Sigmoid colon (tissue), 7 donors: Measurements from ENCODE around the gene MAS1. TPM values are rescaled to one million over a fixed set of nuclear protein-coding genes. Genes with fewer than 3 reads are reported as not detected.

Source experiments
- DNase-seq: peaks from one replicate; pipeline ENCODE4 v3.0.0-alpha.2; 2019
- H3K27ac ChIP-seq, 4 donors: fragments of 200-600 bp; sonication (generic); one replicate each; pipeline ENCODE4 v1.5.1; 2016 to 2019; ENCODE audit warnings: mild to moderate bottlenecking in 1 of 4
- H3K27me3 ChIP-seq, 3 donors: fragments of 200-600 bp; sonication (generic); one replicate each; pipeline ENCODE4 v1.5.1; 2019; ENCODE audit warnings: mild to moderate bottlenecking in 1 of 3
- H3K36me3 ChIP-seq, 4 donors: fragments of 200-600 bp; sonication (generic); one replicate each; pipeline ENCODE4 v1.5.1; 2016 to 2019
- H3K4me1 ChIP-seq, 4 donors: fragments of 200-600 bp; sonication (generic); one replicate each; pipeline ENCODE4 v1.5.1; 2017 to 2019
- H3K4me3 ChIP-seq, 4 donors: fragments of 200-600 bp; sonication (generic); one replicate each; pipeline ENCODE4 v1.5.1; 2017 to 2019; ENCODE audit warnings: mild to moderate bottlenecking in 2 of 4, moderate library complexity in 1 of 4
- H3K9me3 ChIP-seq, 4 donors: fragments of 200-600 bp in 3 of 4; sonication (generic) in 3 of 4; one replicate each; pipeline versions ENCODE4 v1.5.1 to v1.6.1; 2013 to 2019
- CTCF ChIP-seq, 4 experiments: fragments of 450-650 bp in 3 of 4; fragments of 200-600 bp in 1 of 4; IDR thresholded peaks; one replicate each; pipeline ENCODE4 v1.5.1; 2016 to 2019; ENCODE audit warnings: antibody characterized with exemption in 4 of 4, mild to moderate bottlenecking in 3 of 4, moderate library complexity in 2 of 4
- EP300 ChIP-seq, 4 donors: sonication (generic); formaldehyde crosslinking; IDR thresholded peaks; one replicate each; pipeline ENCODE4 v1.6.1; 2017; ENCODE audit warnings: antibody characterized with exemption in 4 of 4
- POLR2A ChIP-seq, 2 donors: fragments of 450-650 bp; IDR thresholded peaks; one replicate each; pipeline ENCODE4 v1.6.1; 2016; ENCODE audit warnings: antibody characterized with exemption in 2 of 2, mild to moderate bottlenecking in 2 of 2, moderate library complexity in 2 of 2
- POLR2AphosphoS5 ChIP-seq, 4 donors: sonication (generic); formaldehyde crosslinking; IDR thresholded peaks; one replicate each; pipeline ENCODE4 v1.6.1; 2017; ENCODE audit warnings: antibody characterized with exemption in 4 of 4
- WGBS, 2 donors: extraction: QIAGEN DNeasy Blood & Tissue Kit; methylation state at CpG; one replicate each; pipeline ENCODE4 v1.1.7; 2013; 5-methylcytosine and 5-hydroxymethylcytosine counted together
- intact Hi-C: fragments of 100-400 bp; cut with DNase I; formaldehyde crosslinking; loops from one replicate; pipeline ENCODE4 v1.15.1; 2023
- polyA plus RNA-seq, 3 donors: library from polyadenylated mRNA; stranded (reverse); fragments of 200-250 nt; gene quantifications; one replicate each; pipeline ENCODE4 v1.2.3, GENCODE V29; 2013
- total RNA-seq, 4 donors: library from RNA; depleted of rRNA; stranded (reverse); fragments of >200 nt; gene quantifications; one replicate each; pipeline ENCODE4 v1.1.0, GENCODE V29; 2016
- donor health status: healthy with polysubstance abuse.
- donor health status: Bipolar disorder and iron deficiency.
- donor health status: healthy.

Gene MAS1
- total and polyA plus RNA-seq, 7 donors, result under 0.01 TPM; not detected in 6

GRCh38 chr6:159853754-159854153 is 37.0 kb upstream of the MAS1 start:
- no peaks in the 10 kb centered on the region for H3K4me1 ChIP-seq
- DNase-seq, result no peak
- TF ChIP-seq POLR2A (IDR thresholded peaks at IDR 0.05) (no peak), POLR2AphosphoS5 (IDR thresholded peaks at IDR 0.05) (no peak), CTCF (IDR thresholded peaks at IDR 0.05) (no peak), EP300 (IDR thresholded peaks at IDR 0.05) (no peak)
- peaks cover 0 to 3% (median 0%) of the 10 kb centered on the region in 4 donors for H3K9me3 ChIP-seq
- no peak overlapping the region for H3K27ac ChIP-seq
- intact Hi-C loops, result no loop called here
- H3K36me3 ChIP-seq, result no peaks in the 10 kb centered on the region
- no peaks in the 10 kb centered on the region for H3K27me3 ChIP-seq
- H3K4me3 ChIP-seq, result no peak overlapping the region

GRCh38 chr6:159854959-159855358 is 35.8 kb upstream of the MAS1 start:
- Histone ChIP-seq H3K4me3 (no peak overlapping the region), H3K4me1 (no peaks in the 10 kb centered on the region), H3K36me3 (no peaks in the 10 kb centered on the region), H3K27me3 (no peaks in the 10 kb centered on the region), H3K27ac (no peak overlapping the region), H3K9me3 (peaks cover 0 to 3% (median 0%) of the 10 kb centered on the region in 4 donors)
- TF ChIP-seq POLR2AphosphoS5 (IDR thresholded peaks at IDR 0.05) (no peak), EP300 (IDR thresholded peaks at IDR 0.05) (no peak), CTCF (IDR thresholded peaks at IDR 0.05) (no peak), POLR2A (IDR thresholded peaks at IDR 0.05) (no peak)
- intact Hi-C loops, result no loop called here
- 85 to 88% methylated on average over 3 of the region's 3 CpGs for WGBS, 2 donors
- no peak for DNase-seq

GRCh38 chr6:159858259-159858658 is 32.5 kb upstream of the MAS1 start:
- no peak overlapping the region for H3K27ac ChIP-seq
- no peaks in the 10 kb centered on the region for H3K27me3 ChIP-seq
- H3K4me1 ChIP-seq, result no peaks in the 10 kb centered on the region
- peaks cover 0 to 3% (median 0%) of the 10 kb centered on the region in 4 donors for H3K9me3 ChIP-seq
- no peak for DNase-seq
- no peaks in the 10 kb centered on the region for H3K36me3 ChIP-seq
- TF ChIP-seq POLR2AphosphoS5 (IDR thresholded peaks at IDR 0.05), result no peak
- no peak for TF ChIP-seq POLR2A (IDR thresholded peaks at IDR 0.05)
- TF ChIP-seq EP300 (IDR thresholded peaks at IDR 0.05), result no peak
- no peak for TF ChIP-seq CTCF (IDR thresholded peaks at IDR 0.05)
- H3K4me3 ChIP-seq, result no peak overlapping the region
- 89 to 97% methylated on average over 1 of the region's 1 CpG for WGBS, 2 donors
- intact Hi-C loops, result no loop called here

- H3K36me3 ChIP-seq, result no peaks in the 10 kb centered on the region
- H3K9me3 ChIP-seq, result peaks cover 0 to 3% (median 0%) of the 10 kb centered on the region in 4 donors
- WGBS, 2 donors, result 100% methylated on average over 1 of the region's 1 CpG
- intact Hi-C loops, result loop anchor here (10.0 kb wide), 2 partner anchors 84 to 164 kb away; no protein-coding TSS in a partner anchor
- no peak overlapping the region for H3K27ac ChIP-seq
- no peaks in the 10 kb centered on the region for H3K4me1 ChIP-seq
- no peak for DNase-seq
- no peaks in the 10 kb centered on the region for H3K27me3 ChIP-seq
- TF ChIP-seq EP300 (IDR thresholded peaks at IDR 0.05), result no peak
- no peak for TF ChIP-seq POLR2AphosphoS5 (IDR thresholded peaks at IDR 0.05)
- TF ChIP-seq POLR2A (IDR thresholded peaks at IDR 0.05), result no peak
- no peak for TF ChIP-seq CTCF (IDR thresholded peaks at IDR 0.05)
- H3K4me3 ChIP-seq, result no peak overlapping the region
These were observed 30.3 kb upstream of the MAS1 start for GRCh38 chr6:159860482-159860881.

- DNase-seq, result no peak
- H3K27ac ChIP-seq, result no peak overlapping the region
- H3K36me3 ChIP-seq, result no peaks in the 10 kb centered on the region
- H3K4me1 ChIP-seq, result no peaks in the 10 kb centered on the region
- no peak overlapping the region for H3K4me3 ChIP-seq
- WGBS, 2 donors, result 74 to 85% methylated on average over 5 of the region's 5 CpGs
- H3K27me3 ChIP-seq, result no peaks in the 10 kb centered on the region
- intact Hi-C loops, result loop anchor here (10.0 kb wide), 2 partner anchors 83 to 163 kb away; no protein-coding TSS in a partner anchor
- H3K9me3 ChIP-seq, result peaks cover 0 to 3% (median 0%) of the 10 kb centered on the region in 4 donors
- TF ChIP-seq POLR2A (IDR thresholded peaks at IDR 0.05) (no peak), POLR2AphosphoS5 (IDR thresholded peaks at IDR 0.05) (no peak), EP300 (IDR thresholded peaks at IDR 0.05) (no peak), CTCF (IDR thresholded peaks at IDR 0.05) (no peak)
These were observed 28.7 kb upstream of the MAS1 start for GRCh38 chr6:159862103-159862502.
